Subcutaneous abdominal adipose tissue (tissue), 5 donors: ENCODE data around the gene GRB10.

Experiments used
- H3K27ac ChIP-seq: one replicate; pipeline ENCODE4 v1.7.0; 2013; ENCODE audit warnings: low read depth, mild to moderate bottlenecking, inconsistent platforms, low read length, moderate library complexity
- H3K27me3 ChIP-seq, 5 donors: one replicate each; pipeline ENCODE4 v1.7.0; 2013; ENCODE audit warnings: low read length in 5 of 5, inconsistent platforms in 1 of 5; ENCODE audit not compliant: control insufficient read depth in 5 of 5, insufficient read depth in 4 of 5
- H3K36me3 ChIP-seq, 5 donors: one replicate each; pipeline ENCODE4 v1.7.0; 2013; ENCODE audit warnings: low read length in 5 of 5; ENCODE audit not compliant: control insufficient read depth in 5 of 5, insufficient read depth in 5 of 5
- H3K4me1 ChIP-seq, 5 donors: one replicate each; pipeline ENCODE4 v1.7.0; 2013; ENCODE audit warnings: low read length in 5 of 5, mild to moderate bottlenecking in 3 of 5, moderate library complexity in 1 of 5; ENCODE audit not compliant: control insufficient read depth in 5 of 5, insufficient read depth in 5 of 5
- H3K4me3 ChIP-seq, 5 donors: one replicate each; pipeline ENCODE4 v1.7.0; 2013; ENCODE audit warnings: low read length in 5 of 5, low read depth in 1 of 5
- H3K9ac ChIP-seq, 5 donors: one replicate each; pipeline ENCODE4 v1.7.0; 2013; ENCODE audit warnings: low read length in 5 of 5, mild to moderate bottlenecking in 4 of 5, moderate library complexity in 3 of 5
- H3K9me3 ChIP-seq, 5 donors: one replicate each; pipeline ENCODE4 v1.7.0; 2013; ENCODE audit warnings: low read length in 5 of 5; ENCODE audit not compliant: control insufficient read depth in 5 of 5
- donor health status: healthy.
- donor health status: healthy.
- donor health status: healthy.
- donor health status: healthy.
- donor health status: healthy.

Gene GRB10

GRCh38 chr7:50648570-50649169 is 134.0 kb downstream of the GRB10 start:
- H3K27me3 ChIP-seq, result no peaks in the 10 kb centered on the region
- no peak overlapping the region for H3K27ac ChIP-seq
- H3K4me3 ChIP-seq, result no peak overlapping the region
- peaks cover 0 to 10% (median 9%) of the 10 kb centered on the region in 5 donors for H3K4me1 ChIP-seq
- no peaks in the 10 kb centered on the region for H3K9me3 ChIP-seq
- H3K9ac ChIP-seq, result no peak overlapping the region
- H3K36me3 ChIP-seq, result no peaks in the 10 kb centered on the region

GRCh38 chr7:50648076-50648475 is 134.6 kb downstream of the GRB10 start:
- Histone ChIP-seq H3K36me3 (no peaks in the 10 kb centered on the region), H3K4me1 (peaks cover 0 to 4% (median 3%) of the 10 kb centered on the region in 5 donors)

GRCh38 chr7:50647286-50647980 is 135.3 kb downstream of the GRB10 start:
- Histone ChIP-seq H3K36me3 (no peaks in the 10 kb centered on the region), H3K27me3 (no peaks in the 10 kb centered on the region), H3K4me1 (no peaks in the 10 kb centered on the region), H3K9ac (no peak overlapping the region), H3K27ac (no peak overlapping the region), H3K4me3 (no peak overlapping the region), H3K9me3 (no peaks in the 10 kb centered on the region)

More at GRCh38 chr7:50648076-50648475, 134.6 kb downstream of the GRB10 start:
- no peaks in the 10 kb centered on the region for H3K9me3 ChIP-seq
- H3K9ac ChIP-seq, result no peak overlapping the region
- no peak overlapping the region for H3K27ac ChIP-seq
- H3K4me3 ChIP-seq, result no peak overlapping the region
- H3K27me3 ChIP-seq, result no peaks in the 10 kb centered on the region

- no peaks in the 10 kb centered on the region for H3K27me3 ChIP-seq
- peaks cover 0 to 9% (median 0%) of the 10 kb centered on the region in 5 donors for H3K4me1 ChIP-seq
- no peak overlapping the region for H3K9ac ChIP-seq
- no peaks in the 10 kb centered on the region for H3K9me3 ChIP-seq
- H3K27ac ChIP-seq, result no peak overlapping the region
- no peaks in the 10 kb centered on the region for H3K36me3 ChIP-seq
- no peak overlapping the region for H3K4me3 ChIP-seq
Measured at GRCh38 chr7:50646069-50646468, 136.6 kb downstream of the GRB10 start.

GRCh38 chr7:50645186-50645585 is 137.5 kb downstream of the GRB10 start:
- H3K36me3 ChIP-seq, result no peaks in the 10 kb centered on the region
- no peaks in the 10 kb centered on the region for H3K27me3 ChIP-seq

GRCh38 chr7:50644586-50644985 is 138.1 kb downstream of the GRB10 start:
- Histone ChIP-seq H3K9me3 (no peaks in the 10 kb centered on the region), H3K27ac (no peak overlapping the region), H3K4me3 (no peak overlapping the region), H3K9ac (no peak overlapping the region), H3K4me1 (peaks cover 0 to 9% (median 0%) of the 10 kb centered on the region in 5 donors), H3K36me3 (no peaks in the 10 kb centered on the region), H3K27me3 (no peaks in the 10 kb centered on the region)

More at GRCh38 chr7:50645186-50645585, 137.5 kb downstream of the GRB10 start:
- Histone ChIP-seq H3K9ac (no peak overlapping the region), H3K9me3 (no peaks in the 10 kb centered on the region), H3K4me1 (peaks cover 0 to 9% (median 0%) of the 10 kb centered on the region in 5 donors), H3K27ac (no peak overlapping the region), H3K4me3 (no peak overlapping the region)

GRCh38 chr7:50644114-50644513 is 138.6 kb downstream of the GRB10 start:
- Histone ChIP-seq H3K9me3 (no peaks in the 10 kb centered on the region), H3K9ac (no peak overlapping the region), H3K36me3 (no peaks in the 10 kb centered on the region), H3K27me3 (no peaks in the 10 kb centered on the region), H3K27ac (no peak overlapping the region), H3K4me3 (no peak overlapping the region), H3K4me1 (peaks cover 0 to 9% (median 0%) of the 10 kb centered on the region in 5 donors)

- Histone ChIP-seq H3K27me3 (no peaks in the 10 kb centered on the region), H3K27ac (no peak overlapping the region), H3K36me3 (no peaks in the 10 kb centered on the region), H3K9ac (no peak overlapping the region), H3K9me3 (no peaks in the 10 kb centered on the region), H3K4me3 (no peak overlapping the region), H3K4me1 (peaks cover 0 to 9% (median 0%) of the 10 kb centered on the region in 5 donors)
Measured at GRCh38 chr7:50641442-50642405, 141.0 kb downstream of the GRB10 start.

- peaks cover 0 to 4% (median 0%) of the 10 kb centered on the region in 5 donors for H3K9me3 ChIP-seq
- H3K27ac ChIP-seq, result no peak overlapping the region
- H3K4me1 ChIP-seq, result peaks cover 0 to 9% (median 0%) of the 10 kb centered on the region in 5 donors
- H3K9ac ChIP-seq, result no peak overlapping the region
- no peaks in the 10 kb centered on the region for H3K36me3 ChIP-seq
- H3K27me3 ChIP-seq, result no peaks in the 10 kb centered on the region
- H3K4me3 ChIP-seq, result no peak overlapping the region
Measured at GRCh38 chr7:50640779-50641178, 141.9 kb downstream of the GRB10 start.
